Measurements from ENCODE around the gene ERN1.

The ERN1 gene

DNA sequence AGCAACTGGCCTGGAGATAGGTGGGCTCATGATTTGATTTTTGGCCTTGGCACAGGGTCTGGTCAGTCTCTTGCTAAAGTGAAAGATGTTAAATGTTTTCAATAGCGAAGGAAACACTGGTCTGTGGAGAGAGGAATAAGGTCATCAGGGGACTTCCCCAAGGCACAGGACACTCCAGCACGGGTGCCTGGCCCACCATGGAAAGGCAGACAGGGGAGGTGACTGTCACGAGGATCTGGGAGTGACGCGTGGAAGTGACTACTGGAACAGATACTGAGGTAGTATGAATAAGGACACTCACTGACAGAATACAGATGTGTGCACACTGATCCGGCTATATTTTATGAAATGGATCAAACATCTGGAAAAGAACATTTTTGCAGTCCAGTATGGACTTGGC is 92.8 kb downstream of the ERN1 start:
- Histone ChIP-seq H3K9me3 (ENCODE audit: insufficient read depth, low read length, severe bottlenecking) (no peaks in the 10 kb centered on the region), H3K4me1 (ENCODE audit: insufficient read depth, low read length) (no peaks in the 10 kb centered on the region), H3K79me2 (ENCODE audit: insufficient read depth, low read length) (no peaks in the 10 kb centered on the region), H3K9ac (ENCODE audit: low read depth, low read length) (no peak overlapping the region), H3K4me2 (ENCODE audit: insufficient read depth, low read length) (no peak overlapping the region), H4K20me1 (ENCODE audit: insufficient read depth, low read length) (no peaks in the 10 kb centered on the region), H3K36me3 (ENCODE audit: insufficient read depth, low read length) (no peaks in the 10 kb centered on the region), H3K27ac (ENCODE audit: low read length) (no peak overlapping the region), H3K27me3 (ENCODE audit: insufficient read depth, low read length, poor library complexity) (no peaks in the 10 kb centered on the region), H2AFZ (ENCODE audit: low read depth, low read length) (no peak overlapping the region), H3K4me3 (ENCODE audit: low read depth in 1 of 2, low read length in 2 of 2) (no peak overlapping the region)
- ATAC-seq (ENCODE audit: insufficient read depth, low read depth) (no peak), DNase-seq (no peak)
- no peak for TF ChIP-seq EZH2 (IDR thresholded peaks at IDR 0.05; ENCODE audit: borderline replicate concordance, low read depth, low read length, severe bottlenecking)

- H4K20me1 ChIP-seq (ENCODE audit: insufficient read depth, low read length): no peaks in the 10 kb centered on the region
- H3K27ac ChIP-seq (ENCODE audit: low read length): no peak overlapping the region
- no peaks in the 10 kb centered on the region for H3K79me2 ChIP-seq (ENCODE audit: insufficient read depth, low read length)
- H3K4me2 ChIP-seq (ENCODE audit: insufficient read depth, low read length): no peak overlapping the region
- H3K9me3 ChIP-seq (ENCODE audit: insufficient read depth, low read length, severe bottlenecking): no peaks in the 10 kb centered on the region
- no peaks in the 10 kb centered on the region for H3K27me3 ChIP-seq (ENCODE audit: insufficient read depth, low read length, poor library complexity)
- H3K36me3 ChIP-seq (ENCODE audit: insufficient read depth, low read length): no peaks in the 10 kb centered on the region
- no peak overlapping the region for H3K4me3 ChIP-seq (ENCODE audit: low read depth in 1 of 2, low read length in 2 of 2)
- no peak for DNase-seq
- H3K4me1 ChIP-seq (ENCODE audit: insufficient read depth, low read length): no peaks in the 10 kb centered on the region
- TF ChIP-seq, protein P1, sequence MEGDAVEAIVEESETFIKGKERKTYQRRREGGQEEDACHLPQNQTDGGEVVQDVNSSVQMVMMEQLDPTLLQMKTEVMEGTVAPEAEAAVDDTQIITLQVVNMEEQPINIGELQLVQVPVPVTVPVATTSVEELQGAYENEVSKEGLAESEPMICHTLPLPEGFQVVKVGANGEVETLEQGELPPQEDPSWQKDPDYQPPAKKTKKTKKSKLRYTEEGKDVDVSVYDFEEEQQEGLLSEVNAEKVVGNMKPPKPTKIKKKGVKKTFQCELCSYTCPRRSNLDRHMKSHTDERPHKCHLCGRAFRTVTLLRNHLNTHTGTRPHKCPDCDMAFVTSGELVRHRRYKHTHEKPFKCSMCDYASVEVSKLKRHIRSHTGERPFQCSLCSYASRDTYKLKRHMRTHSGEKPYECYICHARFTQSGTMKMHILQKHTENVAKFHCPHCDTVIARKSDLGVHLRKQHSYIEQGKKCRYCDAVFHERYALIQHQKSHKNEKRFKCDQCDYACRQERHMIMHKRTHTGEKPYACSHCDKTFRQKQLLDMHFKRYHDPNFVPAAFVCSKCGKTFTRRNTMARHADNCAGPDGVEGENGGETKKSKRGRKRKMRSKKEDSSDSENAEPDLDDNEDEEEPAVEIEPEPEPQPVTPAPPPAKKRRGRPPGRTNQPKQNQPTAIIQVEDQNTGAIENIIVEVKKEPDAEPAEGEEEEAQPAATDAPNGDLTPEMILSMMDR (IDR thresholded peaks at IDR 0.05; ENCODE audit: borderline replicate concordance, extremely low read depth, low read length, poor library complexity, severe bottlenecking): peak; percentile 21
- TF ChIP-seq EZH2 (IDR thresholded peaks at IDR 0.05; ENCODE audit: borderline replicate concordance, low read depth, low read length, severe bottlenecking): no peak
- no peak overlapping the region for H2AFZ ChIP-seq (ENCODE audit: low read depth, low read length)
- H3K9ac ChIP-seq (ENCODE audit: low read depth, low read length): no peak overlapping the region
- no peak for ATAC-seq (ENCODE audit: insufficient read depth, low read depth)
Observed at GRCh38 chr17:64036198-64036922, 93.6 kb downstream of the ERN1 start.

DNA sequence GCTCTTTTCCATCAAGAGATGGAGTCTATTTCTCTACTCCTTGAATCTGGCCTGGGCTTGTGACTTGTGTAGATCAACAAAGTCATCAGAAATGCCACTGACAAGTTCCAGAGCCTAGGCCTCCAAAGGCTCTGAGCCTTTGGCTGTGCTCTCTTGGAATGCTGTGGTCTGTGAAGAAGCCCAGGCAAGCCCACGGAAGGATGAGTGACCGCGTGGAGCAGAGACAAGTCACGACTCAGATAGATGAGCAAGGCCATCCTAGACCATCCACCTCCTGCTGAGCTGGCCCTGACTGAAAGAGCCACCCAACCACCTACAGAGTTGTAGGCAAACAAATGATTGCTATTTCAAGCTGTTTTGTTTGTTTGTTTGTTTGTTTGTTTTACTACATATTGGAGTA is 97.9 kb downstream of the ERN1 start:
- H2AFZ ChIP-seq (ENCODE audit: low read depth, low read length): no peak overlapping the region
- H3K9me3 ChIP-seq (ENCODE audit: insufficient read depth, low read length, severe bottlenecking): no peaks in the 10 kb centered on the region
- H3K4me3 ChIP-seq (ENCODE audit: low read depth in 1 of 2, low read length in 2 of 2): no peak overlapping the region
- no peaks in the 10 kb centered on the region for H3K27me3 ChIP-seq (ENCODE audit: insufficient read depth, low read length, poor library complexity)
- H4K20me1 ChIP-seq (ENCODE audit: insufficient read depth, low read length): no peaks in the 10 kb centered on the region
- no peak overlapping the region for H3K4me2 ChIP-seq (ENCODE audit: insufficient read depth, low read length)
- H3K9ac ChIP-seq (ENCODE audit: low read depth, low read length): no peak overlapping the region
- no peak for ATAC-seq (ENCODE audit: insufficient read depth, low read depth)
- DNase-seq: no peak
- no peak overlapping the region for H3K27ac ChIP-seq (ENCODE audit: low read length)
- no peaks in the 10 kb centered on the region for H3K36me3 ChIP-seq (ENCODE audit: insufficient read depth, low read length)
- peaks cover 4% of the 10 kb centered on the region for H3K4me1 ChIP-seq (ENCODE audit: insufficient read depth, low read length)
- no peaks in the 10 kb centered on the region for H3K79me2 ChIP-seq (ENCODE audit: insufficient read depth, low read length)
- TF ChIP-seq, protein P1 (IDR thresholded peaks at IDR 0.05; ENCODE audit: borderline replicate concordance, extremely low read depth, low read length, poor library complexity, severe bottlenecking): no peak
- TF ChIP-seq EZH2 (IDR thresholded peaks at IDR 0.05; ENCODE audit: borderline replicate concordance, low read depth, low read length, severe bottlenecking): no peak

DNA sequence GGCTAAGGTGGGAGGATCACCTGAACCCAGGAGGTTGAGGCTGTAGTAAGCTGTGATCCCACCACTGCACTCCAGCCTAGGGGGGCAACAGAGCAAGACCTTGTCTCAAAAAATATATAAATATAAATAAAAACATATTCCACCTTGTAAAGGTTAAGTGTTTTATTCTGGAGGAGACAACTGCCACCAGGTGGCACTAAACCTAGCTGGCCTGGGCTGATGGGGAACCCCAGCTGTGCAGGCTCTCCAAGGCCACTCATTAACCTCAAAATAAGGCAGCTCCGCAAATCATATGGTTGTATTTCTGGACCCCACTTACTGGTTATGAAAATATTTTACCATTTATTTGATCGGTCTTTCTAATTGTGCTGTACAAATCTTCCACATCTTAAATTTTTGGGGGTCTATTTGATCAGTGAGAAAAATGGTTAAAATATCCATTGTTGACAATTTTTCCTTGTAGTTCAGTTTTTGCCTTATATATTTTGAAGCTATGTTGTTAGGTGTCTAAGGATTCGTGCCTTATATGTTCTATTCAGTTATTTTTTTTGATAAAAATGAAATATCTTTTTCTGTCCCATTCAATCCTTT is 101.0 kb downstream of the ERN1 start:
- H2AFZ ChIP-seq (ENCODE audit: low read depth, low read length): no peak overlapping the region
- DNase-seq (peak; percentile 71), ATAC-seq (ENCODE audit: insufficient read depth, low read depth) (peak; percentile 74)

More for the DNA sequence above, 101.0 kb downstream of the ERN1 start:
- peaks cover 17% of the 10 kb centered on the region for H3K4me1 ChIP-seq (ENCODE audit: insufficient read depth, low read length)
- no peak overlapping the region for H3K27ac ChIP-seq (ENCODE audit: low read length)
- no peak overlapping the region for H3K4me3 ChIP-seq (ENCODE audit: low read depth in 1 of 2, low read length in 2 of 2)
- H3K27me3 ChIP-seq (ENCODE audit: insufficient read depth, low read length, poor library complexity): no peaks in the 10 kb centered on the region
- H3K4me2 ChIP-seq (ENCODE audit: insufficient read depth, low read length): no peak overlapping the region
- no peaks in the 10 kb centered on the region for H3K36me3 ChIP-seq (ENCODE audit: insufficient read depth, low read length)
- H4K20me1 ChIP-seq (ENCODE audit: insufficient read depth, low read length): no peaks in the 10 kb centered on the region
- H3K9ac ChIP-seq (ENCODE audit: low read depth, low read length): no peak overlapping the region
- no peak for TF ChIP-seq EZH2 (IDR thresholded peaks at IDR 0.05; ENCODE audit: borderline replicate concordance, low read depth, low read length, severe bottlenecking)
- TF ChIP-seq, protein P1 (IDR thresholded peaks at IDR 0.05; ENCODE audit: borderline replicate concordance, extremely low read depth, low read length, poor library complexity, severe bottlenecking): peak; percentile 70
- H3K9me3 ChIP-seq (ENCODE audit: insufficient read depth, low read length, severe bottlenecking): no peaks in the 10 kb centered on the region
- no peaks in the 10 kb centered on the region for H3K79me2 ChIP-seq (ENCODE audit: insufficient read depth, low read length)

Measured in DND-41 (cell line).